ENCODE data around the gene FLACC1.

The FLACC1 gene

DNA sequence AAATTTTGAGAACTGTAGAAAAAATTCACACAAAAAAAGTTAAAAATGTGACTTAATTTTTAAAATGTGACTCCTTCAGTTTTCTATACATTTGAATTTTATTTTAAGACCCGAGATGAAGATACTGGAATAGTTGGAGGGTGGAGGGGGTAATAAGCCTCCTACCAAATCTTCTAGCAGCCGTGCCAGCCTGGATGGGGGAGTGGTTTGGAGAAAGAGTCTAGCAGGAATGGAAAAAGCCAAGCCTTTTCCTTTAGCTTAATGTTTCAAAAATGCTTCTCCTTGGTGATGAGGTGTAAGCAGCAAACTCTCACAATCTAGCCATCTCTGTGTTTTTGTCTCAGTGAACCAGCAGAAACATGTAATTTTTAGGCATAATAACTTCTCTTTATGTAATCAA, 82.1 kb downstream of the FLACC1 start:
- no peak for DNase-seq

DNA sequence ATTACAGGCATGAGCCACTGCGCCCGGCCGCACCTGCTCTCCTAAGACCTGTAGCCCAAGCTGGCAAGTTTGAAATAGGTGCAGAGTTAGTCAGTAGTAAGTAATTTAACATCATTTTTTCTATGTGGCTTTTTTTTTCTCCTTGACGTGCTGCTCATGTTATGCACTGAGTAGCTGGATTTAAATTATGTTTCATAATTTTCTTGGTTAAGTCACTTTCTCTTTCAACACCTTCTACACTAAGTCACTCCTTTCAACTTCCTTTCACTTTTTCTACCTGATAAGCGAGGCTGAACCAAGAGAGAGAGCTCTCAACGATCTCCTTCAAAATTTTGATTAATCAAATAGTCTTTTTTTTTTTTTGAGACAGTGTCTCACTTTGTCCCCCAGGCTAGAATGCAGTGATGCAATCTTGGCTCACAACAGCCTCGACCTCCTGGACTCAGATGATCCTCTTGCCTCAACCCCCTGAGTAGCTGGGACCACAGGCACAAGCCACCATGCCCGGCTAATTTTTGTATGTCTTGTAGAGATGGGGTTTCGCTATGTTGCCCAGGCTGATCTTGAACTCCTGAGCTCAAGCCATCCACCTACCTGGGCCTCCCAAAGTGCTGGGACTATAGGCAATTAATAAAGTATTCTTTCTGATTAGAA, 83.7 kb downstream of the FLACC1 start:
- DNase-seq, result no peak

DNA sequence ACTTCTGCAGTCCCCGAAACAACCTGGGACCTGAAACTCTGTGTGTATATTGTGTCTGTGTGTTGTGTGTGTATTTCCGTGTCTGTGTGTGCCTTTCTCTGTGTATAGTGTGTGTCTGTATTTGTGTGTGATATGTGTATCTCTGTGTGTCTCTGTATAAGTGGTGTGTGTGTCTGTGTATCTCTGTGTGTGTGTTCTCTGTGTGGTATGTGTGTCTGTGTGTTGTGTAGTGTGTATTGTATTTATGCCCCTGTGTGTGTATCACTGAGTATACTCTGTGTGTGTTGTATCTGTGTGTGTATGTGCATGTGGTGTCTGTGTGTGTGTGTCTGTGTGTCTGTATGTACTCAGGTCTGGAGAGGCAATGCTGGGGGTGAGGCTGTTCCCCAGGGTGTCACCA, 85.2 kb downstream of the FLACC1 start:
- DNase-seq, result no peak

DNA sequence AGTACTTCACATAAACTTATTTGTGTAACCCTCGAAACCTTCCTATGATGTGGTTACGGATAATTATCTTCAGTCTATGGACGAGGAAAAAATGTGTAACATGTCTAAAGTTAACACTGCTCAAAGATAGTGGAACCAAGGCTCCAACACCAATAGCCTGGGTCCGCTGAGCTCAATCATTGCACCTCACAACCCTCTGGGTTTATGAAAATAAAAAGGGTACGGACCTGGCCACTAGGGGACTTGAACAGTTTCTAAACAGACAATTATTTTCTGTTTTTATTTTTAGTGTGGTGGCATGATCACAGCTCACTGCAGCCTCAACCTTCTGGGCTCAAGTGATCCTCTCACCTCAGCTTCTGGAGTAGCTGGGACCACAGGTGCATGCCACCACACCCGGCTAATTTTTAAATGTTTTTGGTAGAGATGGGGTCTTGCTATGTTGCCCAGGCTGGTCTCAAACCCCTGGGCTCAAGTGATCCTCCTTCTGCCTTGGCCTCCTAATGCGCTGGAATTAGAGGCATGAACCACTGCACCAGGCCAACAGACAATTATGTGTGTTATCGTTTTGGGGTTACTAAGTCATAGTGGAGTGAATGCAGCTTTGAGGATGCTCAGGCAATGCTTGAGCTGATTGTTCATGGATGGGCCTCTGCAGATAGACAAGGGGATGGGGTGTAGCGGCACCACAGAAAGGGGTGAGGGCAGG, 86.7 kb downstream of the FLACC1 start:
- DNase-seq, result no peak

DNA sequence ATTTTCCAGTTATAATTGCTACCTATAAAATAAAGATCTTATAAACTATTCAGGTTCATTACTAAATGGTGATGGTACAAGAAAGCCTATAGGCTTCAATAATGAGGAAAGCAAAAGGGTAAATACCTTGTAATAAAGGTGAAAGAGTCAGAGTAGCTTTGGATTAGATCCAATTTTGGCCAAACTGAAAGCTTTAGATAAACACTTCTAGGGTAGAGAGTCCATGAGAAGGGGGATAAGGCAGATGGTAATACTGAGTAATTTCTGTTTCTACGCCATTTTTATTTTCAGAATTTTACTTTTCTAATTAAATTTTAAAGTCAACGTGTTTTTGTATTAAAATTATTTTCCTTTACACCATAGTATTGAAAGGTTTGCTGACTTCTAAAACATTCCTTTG, 87.4 kb downstream of the FLACC1 start:
- no peak for DNase-seq

DNA sequence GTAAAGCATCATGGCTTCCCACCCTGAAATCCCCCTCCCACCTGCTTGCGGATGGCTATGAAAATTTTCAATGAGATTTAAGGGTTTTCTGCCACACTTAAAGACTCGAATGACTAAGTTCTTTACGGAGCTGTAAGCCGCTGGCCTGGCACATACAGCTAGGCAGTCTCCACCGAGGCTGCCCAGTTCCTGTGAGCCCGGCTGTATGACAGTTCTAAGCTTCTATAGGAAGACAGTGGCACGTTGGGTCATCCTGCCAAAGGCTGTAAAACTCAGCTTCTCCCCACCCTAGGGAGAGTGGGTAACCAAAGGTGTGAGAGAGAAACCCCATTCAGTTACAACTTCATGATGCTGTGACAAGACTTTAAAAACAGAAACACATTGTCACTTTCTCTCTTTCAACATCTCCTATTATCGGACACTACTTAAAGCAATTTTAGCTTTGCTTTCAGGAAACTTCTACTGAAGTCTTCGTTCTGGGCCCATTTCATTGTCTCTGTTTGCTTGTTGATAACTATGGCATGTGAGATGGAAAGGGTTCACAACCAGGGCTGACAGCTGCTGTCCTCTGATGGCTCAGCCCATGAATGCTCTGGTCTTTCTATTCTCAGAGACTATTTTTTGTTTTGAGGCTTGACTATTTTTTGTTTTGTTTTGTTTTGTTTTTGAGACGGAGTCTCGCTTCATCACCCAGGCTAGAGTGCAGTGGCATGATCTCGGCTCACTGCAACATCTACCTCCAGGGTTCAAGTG, 89.7 kb downstream of the FLACC1 start:
- DNase-seq, result no peak

DNA sequence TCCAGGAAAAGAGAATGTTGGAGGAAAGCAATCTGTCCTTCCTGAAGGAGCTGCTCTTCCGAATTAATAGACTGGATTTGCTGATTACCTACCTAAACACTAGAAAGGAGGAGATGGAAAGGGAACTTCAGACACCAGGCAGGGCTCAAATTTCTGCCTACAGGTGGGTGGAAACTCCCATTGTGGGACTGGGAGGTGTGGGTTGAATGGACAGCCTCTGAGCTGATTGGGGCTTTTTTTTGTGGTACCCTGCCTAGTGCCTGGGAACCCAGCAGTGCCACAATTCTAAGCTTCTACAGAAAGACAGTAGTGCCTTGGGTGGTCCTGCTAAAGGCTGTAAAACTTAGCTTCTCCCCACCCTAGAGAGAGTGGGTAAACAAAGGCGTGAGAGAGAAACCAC, 90.5 kb downstream of the FLACC1 start:
- DNase-seq, result no peak

DNA sequence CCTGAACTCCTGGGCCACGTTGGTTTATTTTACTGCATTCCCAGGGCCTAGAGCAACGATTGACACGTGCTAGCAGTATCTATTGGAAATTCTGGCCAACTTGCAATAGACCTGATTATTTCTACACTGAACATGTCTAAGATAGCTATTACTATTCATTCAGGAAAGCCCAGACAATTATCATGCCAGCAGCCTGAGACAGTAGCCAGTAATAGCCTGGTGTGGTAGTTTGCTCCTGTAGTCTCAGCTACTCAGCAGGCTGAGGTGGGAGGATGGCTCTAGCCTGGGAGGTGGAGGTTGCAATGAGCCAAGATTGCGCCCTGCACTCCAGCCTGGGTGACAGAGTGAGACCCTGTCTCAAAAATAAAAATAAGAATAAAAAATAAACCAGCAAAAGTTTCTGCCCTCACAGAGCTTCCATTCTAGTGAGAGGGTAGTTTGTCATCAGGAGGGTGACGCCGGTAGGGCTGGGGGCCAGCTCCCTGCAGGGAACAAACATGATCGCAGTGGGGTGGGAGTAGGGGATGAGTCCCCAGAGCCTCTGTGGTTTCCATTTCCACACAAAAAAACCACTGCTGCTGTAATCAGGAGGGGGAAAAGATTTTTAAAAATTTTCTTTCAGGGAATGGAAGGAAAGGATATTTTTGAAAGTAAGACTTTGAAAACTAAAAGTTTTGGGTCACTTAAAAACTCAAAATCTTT, 92.5 kb downstream of the FLACC1 start:
- DNase-seq, result no peak

DNA sequence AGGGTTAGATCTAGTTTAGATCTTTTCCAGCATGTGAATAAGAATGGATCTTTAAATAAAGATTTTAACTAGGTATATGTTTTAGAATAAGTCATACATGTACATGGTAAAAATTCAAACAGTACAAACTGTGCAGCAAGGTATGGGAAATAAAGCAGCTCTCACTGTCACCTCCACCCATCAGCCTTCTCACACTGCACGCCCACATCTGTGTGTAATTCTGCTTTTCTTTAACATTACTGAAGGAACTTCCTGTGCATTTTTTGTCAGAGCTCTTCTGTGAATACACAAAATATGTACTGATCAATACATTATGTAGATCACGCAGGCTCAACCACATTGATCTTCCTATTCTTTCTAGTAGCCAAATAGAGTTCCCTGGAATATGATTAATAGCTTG, 93.4 kb downstream of the FLACC1 start:
- DNase-seq, result no peak

DNA sequence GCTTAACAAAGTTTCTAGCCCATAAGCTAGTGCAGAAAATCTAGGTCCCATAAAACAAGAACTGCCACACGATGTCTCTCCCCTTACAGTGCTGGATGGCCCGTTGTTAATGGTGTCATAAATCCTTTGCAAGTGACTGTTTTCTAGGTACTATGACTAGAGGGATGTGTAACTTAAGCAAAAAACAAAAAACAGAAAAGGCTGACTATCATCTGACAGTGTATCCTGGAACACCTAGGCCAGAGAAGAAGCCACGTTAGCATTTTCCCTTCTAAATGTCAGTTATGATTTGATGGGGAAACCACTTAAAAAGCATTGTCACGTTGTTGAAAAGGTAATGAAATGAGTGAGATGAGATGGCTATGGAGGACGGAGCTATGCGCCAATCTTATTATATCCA, 94.4 kb downstream of the FLACC1 start:
- DNase-seq, result no peak

DNA sequence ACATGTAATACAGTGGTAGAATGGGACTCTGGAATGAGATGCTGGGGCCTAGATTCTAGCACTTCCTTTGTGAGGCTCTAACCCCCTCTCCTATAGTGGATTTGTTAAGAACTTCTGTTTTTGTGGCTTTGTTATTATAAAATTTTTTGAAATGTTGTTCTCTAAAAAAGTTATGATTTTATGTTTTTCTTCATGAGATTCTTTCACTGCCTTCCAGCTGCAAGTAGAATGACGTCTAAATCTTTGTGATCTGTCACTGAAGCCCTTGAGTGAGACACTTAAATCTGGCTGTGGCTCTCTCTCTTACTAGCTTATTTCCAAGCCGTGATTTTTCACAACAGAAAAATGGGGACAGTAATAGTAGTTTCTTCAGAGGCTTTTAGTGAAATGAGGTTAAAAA, 95.2 kb downstream of the FLACC1 start:
- no peak for DNase-seq

DNA sequence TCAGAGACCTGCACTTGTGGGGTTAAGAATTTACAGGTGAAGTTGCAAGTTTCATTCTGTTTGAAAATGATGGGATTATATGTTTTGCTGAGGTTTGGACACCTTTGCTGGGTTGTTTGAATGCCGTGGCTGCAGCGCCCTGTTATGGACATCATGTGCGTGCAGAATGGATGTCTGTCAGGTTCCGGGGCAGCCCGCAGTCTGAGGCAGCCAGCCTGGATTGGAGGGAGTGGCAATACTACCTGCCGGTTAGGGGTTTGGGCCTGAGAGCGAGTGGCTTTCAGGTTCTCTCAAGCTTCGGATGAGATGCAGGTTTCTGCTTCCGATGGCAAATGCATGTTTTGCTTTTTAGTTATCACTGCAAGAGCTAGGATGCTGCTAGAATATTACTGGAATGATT, 95.7 kb downstream of the FLACC1 start:
- no peak for DNase-seq

DNA sequence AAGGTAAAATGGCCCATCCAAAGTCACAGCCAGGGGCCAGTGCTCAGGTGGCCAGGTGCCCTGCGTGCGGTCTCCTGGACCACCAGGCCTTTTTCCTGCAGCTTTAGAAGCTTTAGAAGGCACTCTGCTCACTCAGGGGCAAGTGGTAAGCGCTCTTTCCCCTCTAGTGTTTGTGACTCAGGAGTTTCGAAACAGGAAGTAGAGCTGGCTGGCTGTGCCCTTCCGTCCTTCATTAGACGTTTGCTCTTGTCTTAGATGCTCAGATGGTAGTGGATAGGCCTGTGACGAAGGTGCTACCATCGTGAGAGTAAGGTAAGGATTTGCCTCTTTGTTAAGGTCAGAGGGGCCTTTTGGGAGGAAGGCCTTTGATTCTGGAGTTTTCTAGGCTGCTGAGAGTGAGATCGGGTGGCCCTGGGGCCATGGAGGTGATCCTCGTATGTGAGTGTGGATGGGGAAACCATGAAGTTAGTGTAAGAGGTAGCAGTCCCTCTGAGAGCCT, 96.8 kb downstream of the FLACC1 start, which contains the start of gene CASP8:
CASP8 (plus strand) TSS at position 235 of the 499 bp plus-strand sequence. CDS start 5,951 bp downstream, outside the sequence.
- peak; percentile 83 for DNase-seq

DNA sequence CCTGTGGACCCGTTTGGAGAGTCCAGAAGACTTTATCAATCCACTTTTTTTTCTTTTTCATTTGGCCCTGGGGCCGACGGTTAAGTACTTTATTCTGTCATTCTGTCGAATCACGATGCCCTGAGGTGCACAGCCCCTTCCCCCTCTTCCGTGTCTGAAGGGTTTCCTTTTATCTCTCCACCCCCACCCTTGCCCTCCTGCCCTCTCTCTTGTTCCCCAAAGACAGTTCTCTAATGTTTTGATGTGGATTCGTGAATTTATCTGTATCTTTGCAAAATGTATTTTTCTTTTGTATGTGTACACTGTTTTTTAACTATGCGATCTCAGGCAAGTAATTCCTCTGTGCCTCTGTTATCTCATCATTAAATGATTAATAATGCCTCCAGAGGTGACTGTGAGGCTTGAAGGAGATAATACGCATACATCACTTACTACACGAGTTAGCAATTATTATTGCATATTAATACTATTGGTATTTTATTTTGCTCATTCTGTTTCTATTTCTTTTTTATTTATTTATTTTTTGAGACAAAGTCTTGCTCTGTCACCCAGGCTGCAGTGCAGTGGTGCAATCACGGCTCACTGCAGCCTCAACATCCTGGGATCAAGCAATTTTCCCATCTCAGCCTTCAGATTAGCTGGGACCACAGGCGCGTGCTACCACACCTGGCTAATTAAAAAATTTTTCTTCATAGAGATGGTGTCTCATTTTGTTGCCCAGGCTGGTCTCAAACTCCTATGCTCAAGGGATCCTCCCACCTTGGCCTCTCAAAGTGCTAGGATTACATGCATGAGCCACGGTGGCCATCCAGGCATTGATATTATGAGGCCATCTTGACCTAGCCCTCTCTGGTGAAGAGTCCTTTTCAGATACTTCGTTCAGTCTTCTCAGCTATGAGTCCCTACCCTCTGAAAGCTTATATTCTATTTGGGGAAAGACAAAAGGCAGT, 98.2 kb downstream of the FLACC1 start:
- no peak for DNase-seq

DNA sequence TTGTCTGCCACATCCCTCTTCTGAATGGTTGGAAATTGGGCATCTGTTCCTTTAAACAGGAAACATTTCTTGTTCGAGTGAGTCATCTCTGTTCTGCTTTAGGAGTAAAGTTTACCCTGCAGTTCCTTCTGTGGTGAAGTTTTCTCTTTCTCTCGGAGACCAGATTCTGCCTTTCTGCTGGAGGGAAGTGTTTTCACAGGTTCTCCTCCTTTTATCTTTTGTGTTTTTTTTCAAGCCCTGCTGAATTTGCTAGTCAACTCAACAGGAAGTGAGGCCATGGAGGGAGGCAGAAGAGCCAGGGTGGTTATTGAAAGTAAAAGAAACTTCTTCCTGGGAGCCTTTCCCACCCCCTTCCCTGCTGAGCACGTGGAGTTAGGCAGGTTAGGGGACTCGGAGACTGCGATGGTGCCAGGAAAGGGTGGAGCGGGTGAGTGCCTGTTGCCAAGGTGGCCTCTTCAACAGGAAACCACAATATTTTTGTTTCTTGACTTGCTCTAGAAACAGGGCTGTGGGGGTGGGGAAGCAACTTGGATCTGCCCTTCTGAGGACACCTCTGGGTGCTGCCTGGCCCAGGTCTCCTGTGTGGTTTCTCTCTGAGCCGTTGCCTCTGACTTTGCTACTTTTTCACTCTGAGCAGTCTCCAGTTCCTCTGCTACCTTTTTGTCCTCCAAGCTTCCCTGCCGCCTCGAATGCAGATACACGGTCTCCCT, 99.0 kb downstream of the FLACC1 start:
- DNase-seq, result peak; percentile 79

DNA sequence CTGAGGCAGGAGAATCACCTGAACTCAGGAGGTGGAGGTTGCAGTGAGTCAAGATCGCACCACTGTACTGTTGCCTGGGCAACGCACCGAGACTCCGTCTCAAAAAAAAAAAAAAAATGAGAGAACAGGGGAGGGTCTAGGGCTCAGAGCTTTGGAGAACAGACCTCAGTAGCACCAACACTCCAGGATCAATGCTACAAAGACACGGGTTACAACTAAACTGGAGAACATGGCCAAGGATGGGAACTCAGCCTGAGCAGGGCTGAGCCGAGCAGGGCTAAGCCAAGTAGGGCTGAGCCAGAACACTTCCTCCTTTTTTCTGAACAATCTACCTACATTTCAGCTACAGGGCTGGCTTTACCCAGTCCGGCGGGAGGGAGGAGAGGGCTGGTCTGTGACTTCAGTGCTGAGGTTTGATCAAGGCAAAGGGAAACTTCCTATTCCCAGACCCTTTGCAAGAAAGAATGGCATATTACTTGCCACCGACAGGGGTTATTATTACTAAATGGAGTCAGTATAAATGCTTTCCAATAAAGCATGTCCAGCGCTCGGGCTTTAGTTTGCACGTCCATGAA, 99.7 kb downstream of the FLACC1 start:
- DNase-seq, result peak; percentile 79

DNA sequence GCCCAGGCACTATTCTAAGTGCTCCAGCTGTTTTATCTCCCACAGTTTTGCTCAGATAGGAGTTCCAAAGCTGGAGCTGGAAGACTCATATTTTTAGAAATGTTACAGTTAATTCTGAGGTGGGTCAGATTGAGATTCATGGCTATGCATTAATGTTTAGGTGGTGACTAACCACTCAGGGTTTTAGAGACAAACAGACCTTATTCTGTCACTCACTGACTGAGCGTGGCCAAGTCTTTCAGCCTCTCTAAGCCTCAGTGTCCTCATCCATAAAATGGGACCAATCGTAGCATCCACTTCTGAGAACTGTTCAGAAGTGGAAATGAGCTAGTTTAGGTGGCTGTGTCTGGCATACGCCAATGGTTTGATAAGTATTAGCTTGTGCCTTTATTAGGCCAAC, 101.1 kb downstream of the FLACC1 start:
- DNase-seq, result no peak

DNA sequence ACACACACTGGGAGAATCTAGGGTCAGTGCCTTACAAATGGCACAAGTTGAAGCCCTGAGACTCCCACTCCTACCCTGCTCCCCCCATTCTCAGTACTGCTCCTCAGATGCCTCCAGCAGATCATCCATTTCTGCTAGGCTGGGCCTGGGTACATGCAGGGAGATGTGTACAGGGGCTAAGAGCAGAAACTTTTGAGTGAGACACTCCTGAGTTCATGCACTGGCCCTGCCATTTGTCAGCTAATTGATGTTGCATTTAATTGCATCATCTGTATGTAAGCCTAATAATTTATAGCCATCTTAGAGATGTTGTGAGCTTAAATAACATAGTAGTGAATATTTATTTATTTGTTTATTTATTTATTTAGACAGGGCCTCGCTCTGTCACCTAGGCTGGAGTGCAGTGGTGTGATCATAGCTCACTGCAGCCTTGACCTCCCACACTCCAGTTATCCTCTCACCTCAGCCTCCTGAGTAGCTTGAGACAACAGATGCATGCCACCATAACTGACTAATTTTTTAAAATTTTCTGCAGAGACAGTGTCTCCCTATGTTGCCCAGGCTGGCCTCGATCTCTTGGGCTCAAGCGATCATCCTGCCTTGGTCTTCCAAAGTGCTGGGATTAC, 101.6 kb downstream of the FLACC1 start:
- DNase-seq, result no peak

DNA sequence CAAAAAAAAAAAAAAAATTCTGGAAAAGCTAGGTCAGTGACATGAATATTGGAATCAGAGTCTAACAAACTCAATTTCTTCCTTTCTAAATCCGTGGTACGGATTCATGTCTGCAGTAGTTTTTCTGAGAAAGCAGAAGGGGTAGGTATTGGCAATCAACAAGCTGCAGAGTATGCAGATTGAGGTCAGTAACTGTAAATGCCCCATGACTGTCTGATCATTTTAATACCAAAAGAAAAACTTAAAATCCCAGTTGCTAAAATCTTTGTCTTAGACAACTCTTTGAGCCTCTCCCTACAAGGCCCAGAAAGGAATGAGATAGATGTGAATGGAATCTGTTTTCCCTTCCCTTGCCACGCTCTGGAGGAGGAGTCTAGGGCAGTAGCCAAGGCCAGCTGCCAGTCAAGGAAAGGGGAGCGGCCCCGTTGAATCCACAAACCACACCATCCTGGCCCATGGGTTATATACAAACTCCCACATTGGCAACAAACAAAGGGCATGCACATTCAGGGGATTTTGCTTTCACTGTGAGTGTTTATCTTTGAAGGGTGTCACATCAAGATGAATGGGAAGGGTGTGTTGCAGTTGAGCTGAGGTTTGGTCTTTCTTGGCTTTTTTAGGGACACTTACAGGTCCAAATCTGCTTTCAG, 102.9 kb downstream of the FLACC1 start:
- no peak for DNase-seq

DNA sequence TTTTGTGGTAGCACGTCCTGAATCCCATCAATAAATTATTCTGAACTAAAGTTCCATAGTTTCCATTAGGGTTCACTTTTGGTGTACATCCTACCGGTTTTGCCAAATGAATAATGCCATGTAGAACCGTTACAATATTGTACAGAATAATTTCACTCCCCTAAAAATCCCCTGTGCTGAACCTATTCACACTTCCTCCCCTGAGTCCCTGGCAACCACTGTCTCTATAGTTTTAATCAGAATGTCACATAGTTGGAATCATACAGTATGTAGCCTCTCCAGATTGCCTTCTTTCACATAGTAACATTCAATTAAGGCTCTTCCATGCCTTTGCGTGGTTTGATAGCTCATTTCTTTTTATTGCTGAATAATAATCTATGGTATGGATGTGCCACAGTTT, 106.4 kb downstream of the FLACC1 start:
- no peak for DNase-seq

All from SIG-M5 (cell line).